IMR-90 (cell line): ENCODE data around the gene SLC17A5.

Source experiments
- CHD1 ChIP-seq: IDR thresholded peaks from 2 replicates; pipeline ENCODE4 v1.6.1; 2012; ENCODE audit warnings: low read depth, low read length, improper control_type of control experiment
- CTCF ChIP-seq: conservative IDR thresholded peaks from 2 replicates; pipeline ENCODE4 v1.5.1; 2012; ENCODE audit warnings: mild to moderate bottlenecking, low read depth, low read length, improper control_type of control experiment
- FOS ChIP-seq: fragments of 150-350 bp; IDR thresholded peaks from 2 replicates; pipeline ENCODE4 v1.6.1; 2016; ENCODE audit warnings: low read depth, low read length
- MAFK ChIP-seq: IDR thresholded peaks from 2 replicates; pipeline ENCODE4 v1.6.1; 2012; ENCODE audit warnings: low read depth, low read length, improper control_type of control experiment
- MAZ ChIP-seq: IDR thresholded peaks from 2 replicates; pipeline ENCODE4 v1.6.1; 2012; ENCODE audit warnings: low read depth, mild to moderate bottlenecking, low read length, improper control_type of control experiment, moderate library complexity, borderline replicate concordance
- NFE2L2 ChIP-seq: fragments of 150-350 bp; IDR thresholded peaks from 2 replicates; pipeline ENCODE4 v1.6.1; 2016; ENCODE audit warnings: low read depth, mild to moderate bottlenecking, low read length
- POLR2A ChIP-seq: IDR thresholded peaks from 2 replicates; pipeline ENCODE4 v1.6.1; 2012; ENCODE audit warnings: mild to moderate bottlenecking, low read depth, low read length
- RAD21 ChIP-seq: IDR thresholded peaks from 2 replicates; pipeline ENCODE4 v1.6.1; 2012; ENCODE audit warnings: low read length, improper control_type of control experiment
- SMC3 ChIP-seq: fragments of 150-350 bp; IDR thresholded peaks from 2 replicates; pipeline ENCODE4 v1.6.1; 2016; ENCODE audit warnings: low read depth, mild to moderate bottlenecking, antibody characterized with exemption, low read length, moderate library complexity

- TF ChIP-seq CTCF, result no peak
- 0 out of 2 replicates have a peak, but pooled peaks have one; percentile 6 for TF ChIP-seq MAFK
- no peak for TF ChIP-seq POLR2A
- no peak for TF ChIP-seq RAD21
- TF ChIP-seq MAZ, result no peak
- no peak for TF ChIP-seq FOS
- TF ChIP-seq SMC3, result no peak
- TF ChIP-seq CHD1, result no peak
- TF ChIP-seq NFE2L2, result no peak
These were observed 76.1 kb downstream of the SLC17A5 start for GRCh38 chr6:73577676-73578075.
